Glutamatergic neuron (in vitro differentiated cells): ENCODE measurements around the gene PRPSAP2. TPM values are rescaled to one million over a fixed set of nuclear protein-coding genes. Genes with fewer than 3 reads are reported as not detected.
"Not testable (repeated sequence)": the region's sequence is repeated elsewhere in the genome, so short reads cannot be mapped to it uniquely, and the experiment has no call there.

Experiments used
- DNase-seq: peaks from one replicate; pipeline ENCODE4 v3.0.0; 2022
- H3K27ac Mint-ChIP-seq: one replicate; pipeline ENCODE4 v1.8.0; 2020; ENCODE audit warnings: mild to moderate bottlenecking, mixed read lengths, inconsistent platforms; ENCODE audit not compliant: unreplicated experiment
- H3K27me3 Mint-ChIP-seq: one replicate; pipeline ENCODE4 v1.8.0; 2020; ENCODE audit warnings: mild to moderate bottlenecking, moderate library complexity, mixed read lengths, inconsistent platforms; ENCODE audit not compliant: unreplicated experiment
- H3K36me3 Mint-ChIP-seq: one replicate; pipeline ENCODE4 v1.8.0; 2020; ENCODE audit warnings: mild to moderate bottlenecking, mixed read lengths, inconsistent platforms; ENCODE audit not compliant: unreplicated experiment
- H3K4me1 Mint-ChIP-seq: one replicate; pipeline ENCODE4 v1.8.0; 2020; ENCODE audit warnings: mild to moderate bottlenecking, low read depth, mixed read lengths, inconsistent platforms; ENCODE audit not compliant: unreplicated experiment
- H3K4me3 Mint-ChIP-seq: one replicate; pipeline ENCODE4 v1.8.0; 2020; ENCODE audit warnings: mild to moderate bottlenecking, mixed read lengths, inconsistent platforms; ENCODE audit not compliant: unreplicated experiment
- H3K9me3 Mint-ChIP-seq: one replicate; pipeline ENCODE4 v1.8.0; 2020; ENCODE audit warnings: mild to moderate bottlenecking, moderate library complexity, mixed read lengths, inconsistent platforms; ENCODE audit not compliant: unreplicated experiment
- CTCF ChIP-seq: fragments of 200-600 bp; sonication (generic); IDR thresholded peaks from one replicate; pipeline ENCODE4 v1.5.0; 2021; ENCODE audit not compliant: partially characterized antibody, unreplicated experiment
- long read RNA-seq: library from polyadenylated mRNA; unstranded; transcript quantifications from one replicate; pipeline ENCODE4 v2.0.0, GENCODE V29; 2020; ENCODE audit not compliant: unreplicated experiment
- total RNA-seq: library from RNA; stranded (reverse); fragmentation: NEBNext Ultra II Directional; extraction: Animal tissue kit (Norgen Biotek cat#: 25700); gene quantifications from one replicate; pipeline ENCODE4 v1.2.1, GENCODE V29; 2021; ENCODE audit not compliant: unreplicated experiment

Gene PRPSAP2
- 76.0 TPM for total RNA-seq
- long read RNA-seq, transcript PRPSAP2-201 (12 exons, 1,910 nt): major isoform, 29 of 51 reads
- long read RNA-seq, partial matches to known transcripts: 2 of 51 reads
- long read RNA-seq, other reads (novel, unspliced or antisense): 19 of 51 reads

GRCh38 chr17:18857864-18858566 is at the start of gene PRPSAP2:
Gene PRPSAP2 (plus strand): TSS chr17:18858131. CDS start chr17:18865834, 7,703 bp downstream.
- H3K4me3 Mint-ChIP-seq: peak within 1 kb of the TSS; percentile 87
- peak within 1 kb of the TSS; percentile 76 for H3K27ac Mint-ChIP-seq
- DNase-seq: peak; percentile 98
- no peak for TF ChIP-seq CTCF
- peaks cover 5% of the 10 kb centered on the region for H3K9me3 Mint-ChIP-seq
- no peaks in the 10 kb centered on the region for H3K36me3 Mint-ChIP-seq
- H3K27me3 Mint-ChIP-seq: peaks cover 2% of the 10 kb centered on the region
- H3K4me1 Mint-ChIP-seq: peaks cover 13% of the 10 kb centered on the region

- H3K4me1 Mint-ChIP-seq, H3K27ac Mint-ChIP-seq, DNase-seq, H3K4me3 Mint-ChIP-seq, H3K36me3 Mint-ChIP-seq, H3K27me3 Mint-ChIP-seq, H3K9me3 Mint-ChIP-seq: not testable (repeated sequence)
These were observed 42.0 kb upstream of the PRPSAP2 start for GRCh38 chr17:18815924-18816323.

- not testable (repeated sequence) for H3K27ac Mint-ChIP-seq, H3K9me3 Mint-ChIP-seq, H3K4me1 Mint-ChIP-seq, H3K4me3 Mint-ChIP-seq, H3K36me3 Mint-ChIP-seq, H3K27me3 Mint-ChIP-seq, DNase-seq
- peak; percentile 42 for TF ChIP-seq CTCF
These were observed 41.2 kb upstream of the PRPSAP2 start for GRCh38 chr17:18816489-18817371.

GRCh38 chr17:18821430-18821829 is 36.5 kb upstream of the PRPSAP2 start:
- H3K4me3 Mint-ChIP-seq: not testable (repeated sequence)

GRCh38 chr17:18827613-18828012 is 30.3 kb upstream of the PRPSAP2 start:
- H3K9me3 Mint-ChIP-seq, H3K36me3 Mint-ChIP-seq, H3K27ac Mint-ChIP-seq: not testable (repeated sequence)

More at GRCh38 chr17:18821430-18821829, 36.5 kb upstream of the PRPSAP2 start:
- H3K27ac Mint-ChIP-seq, H3K9me3 Mint-ChIP-seq, H3K4me1 Mint-ChIP-seq, DNase-seq, H3K27me3 Mint-ChIP-seq, H3K36me3 Mint-ChIP-seq: not testable (repeated sequence)

GRCh38 chr17:18848501-18848900 is 9.4 kb upstream of the PRPSAP2 start:
- Mint-ChIP-seq H3K9me3 (peaks cover 2% of the 10 kb centered on the region), H3K27ac (no peak overlapping the region), H3K4me3 (no peak overlapping the region), H3K4me1 (peaks cover 2% of the 10 kb centered on the region), H3K36me3 (no peaks in the 10 kb centered on the region), H3K27me3 (no peaks in the 10 kb centered on the region)
- DNase-seq: no peak
- no peak for TF ChIP-seq CTCF

More at GRCh38 chr17:18827613-18828012, 30.3 kb upstream of the PRPSAP2 start:
- not testable (repeated sequence) for DNase-seq, H3K4me1 Mint-ChIP-seq, H3K27me3 Mint-ChIP-seq, H3K4me3 Mint-ChIP-seq
